HCT116 (cell line): ENCODE results near the gene PTPRF. TPM values are rescaled to one million over a fixed set of nuclear protein-coding genes. Genes with fewer than 3 reads are reported as not detected.

ENCODE experiments used
- ATAC-seq: fragments of 200-7000 bp; cut with Tn5 transposase; 2 replicates; pipeline ENCODE4 v1.9.1; 2020; ENCODE audit warnings: mild to moderate bottlenecking, moderate library complexity
- BruUV-seq: library from RNA; stranded (reverse); fragments of 400-500 nt; replicated peaks from 2 replicates; lab custom pipeline; 2021; lab: Mats Ljungman, UMichigan
- CTCF ChIA-PET: fragments of 300-600 bp; sonication (Branson Sonifier 250); formaldehyde crosslinking; loops from one replicate; lab custom pipeline; 2021; ENCODE audit warnings: antibody characterized with exemption; lab: Charles Lee
- POLR2A ChIA-PET: fragments of 300-600, 350-600 bp; sonication (Branson Sonifier 250); formaldehyde crosslinking; loops from one replicate; lab custom pipeline; 2021; ENCODE audit warnings: antibody characterized with exemption; lab: Charles Lee
- RAD21 ChIA-PET, 2 experiments: fragments of 300-600 bp; sonication (Branson Sonifier 250); formaldehyde crosslinking; loops; one replicate each; lab custom pipeline; 2023; ENCODE audit warnings: low total read pairs in 2 of 2; ENCODE audit not compliant: uncharacterized antibody in 2 of 2, unreplicated experiment in 2 of 2, low non-redundant PET in 1 of 2; lab: Charles Lee
- DNase-seq: peaks from one replicate; pipeline ENCODE4 v3.0.0-alpha.2; 2010; ENCODE audit warnings: low read depth, low spot score
- H2AFZ ChIP-seq: fragments of 200-600 bp; shearing (Covaris generic), sonication (generic); 2 replicates; pipeline ENCODE4 v1.6.1; 2017; ENCODE audit warnings: low read depth, mixed run types, mixed read lengths, antibody characterized with exemption, low read length; ENCODE audit not compliant: poor library complexity, severe bottlenecking
- H3K27ac ChIP-seq: 2 replicates; pipeline ENCODE4 v1.5.1; 2012; ENCODE audit warnings: low read depth, low read length
- H3K27me3 ChIP-seq: fragments of 200-600 bp; sonication (generic); 2 replicates; pipeline ENCODE4 v1.6.1; 2016; ENCODE audit warnings: mixed run types, low read length, mixed read lengths; ENCODE audit not compliant: insufficient read depth
- H3K36me3 ChIP-seq, 2 experiments: fragments of 200-500 bp in 1 of 2; fragments of 200-600 bp in 1 of 2; sonication (Bioruptor generic) in 1 of 2; sonication (generic) in 1 of 2; 2 replicates each; pipeline versions ENCODE4 v1.5.1 to v1.6.1; 2014 to 2016; ENCODE audit warnings: low read length in 2 of 2, inconsistent platforms in 1 of 2, mixed read lengths in 1 of 2, mixed run types in 1 of 2; ENCODE audit not compliant: insufficient read depth in 2 of 2, control insufficient read depth in 1 of 2
- H3K4me1 ChIP-seq, 2 experiments: fragments of 200-600 bp in 1 of 2; sonication (generic) in 1 of 2; 2 replicates each; pipeline versions ENCODE4 v1.5.1 to v1.6.1; 2012 to 2017; ENCODE audit warnings: low read length in 2 of 2, inconsistent platforms in 1 of 2, mild to moderate bottlenecking in 1 of 2, mixed read lengths in 1 of 2, mixed run types in 1 of 2, moderate library complexity in 1 of 2; ENCODE audit not compliant: insufficient read depth in 2 of 2, control insufficient read depth in 1 of 2
- H3K4me2 ChIP-seq: fragments of 200-600 bp; sonication (generic); 2 replicates; pipeline ENCODE4 v1.6.1; 2017; ENCODE audit warnings: mixed run types, low read length, mixed read lengths
- H3K4me3 ChIP-seq, 2 experiments: fragments of 200-600 bp in 1 of 2; sonication (generic) in 1 of 2; replicated peaks in 1 of 2; 2 replicates each; pipeline ENCODE4 v1.5.1; 2011 to 2016; ENCODE audit warnings: low read length in 2 of 2, control low read depth in 1 of 2, low read depth in 1 of 2, mild to moderate bottlenecking in 1 of 2, mixed read lengths in 1 of 2, mixed run types in 1 of 2
- H3K79me2 ChIP-seq: fragments of 200-600 bp; sonication (generic); 2 replicates; pipeline ENCODE4 v1.6.1; 2017; ENCODE audit warnings: mild to moderate bottlenecking, mixed run types, low read length, moderate library complexity, mixed read lengths; ENCODE audit not compliant: insufficient read depth
- H3K9ac ChIP-seq: fragments of 200-600 bp; sonication (generic); 2 replicates; pipeline ENCODE4 v1.6.1; 2016; ENCODE audit warnings: low read length, mixed read lengths
- H3K9me2 ChIP-seq: fragments of 200-600 bp; sonication (generic), shearing (Covaris generic); 2 replicates; pipeline ENCODE4 v1.6.1; 2017; ENCODE audit warnings: mixed run types, mild to moderate bottlenecking, moderate library complexity; ENCODE audit not compliant: insufficient read depth
- H3K9me3 ChIP-seq, 2 experiments: fragments of 200-500 bp in 1 of 2; fragments of 200-600 bp in 1 of 2; sonication (Bioruptor generic) in 1 of 2; sonication (generic) in 1 of 2; 2 replicates each; pipeline ENCODE4 v1.6.1; 2014 to 2017; ENCODE audit warnings: low read length in 2 of 2, mixed read lengths in 2 of 2, inconsistent platforms in 1 of 2, low read depth in 1 of 2, mild to moderate bottlenecking in 1 of 2, mixed run types in 1 of 2, moderate library complexity in 1 of 2; ENCODE audit not compliant: control insufficient read depth in 1 of 2, insufficient read depth in 1 of 2
- H4K20me1 ChIP-seq: fragments of 200-600 bp; sonication (generic), shearing (Covaris generic); 2 replicates; pipeline ENCODE4 v1.6.1; 2017; ENCODE audit warnings: mixed run types, mild to moderate bottlenecking, moderate library complexity; ENCODE audit not compliant: insufficient read depth
- CEBPB ChIP-seq: IDR thresholded peaks from 2 replicates; pipeline ENCODE4 v1.6.1; 2012; ENCODE audit warnings: low read depth
- EGR1 ChIP-seq: IDR thresholded peaks from 2 replicates; pipeline ENCODE4 v1.6.1; 2012; ENCODE audit warnings: low read depth
- ELF1 ChIP-seq: IDR thresholded peaks from 2 replicates; pipeline ENCODE4 v1.6.1; 2012; ENCODE audit warnings: low read depth, borderline replicate concordance
- EZH2phosphoT487 ChIP-seq: fragments of 200-600 bp; IDR thresholded peaks from 2 replicates; pipeline ENCODE4 v1.6.1; 2018; ENCODE audit warnings: antibody characterized with exemption, borderline replicate concordance
- FOSL1 ChIP-seq: IDR thresholded peaks from 2 replicates; pipeline ENCODE4 v1.6.1; 2012; ENCODE audit warnings: low read depth
- JUND ChIP-seq: IDR thresholded peaks from 2 replicates; pipeline ENCODE4 v1.6.1; 2012
- POLR2A ChIP-seq: IDR thresholded peaks from 2 replicates; pipeline ENCODE4 v1.7.0; 2011; ENCODE audit warnings: borderline replicate concordance; ENCODE audit not compliant: insufficient read depth, insufficient read length; ENCODE audit errors: extremely low read depth
- POLR2AphosphoS5 ChIP-seq: IDR thresholded peaks from 2 replicates; pipeline ENCODE4 v1.6.1; 2011; ENCODE audit warnings: mild to moderate bottlenecking, low read depth, low read length, moderate library complexity
- TCF7L2 ChIP-seq: IDR thresholded peaks from 2 replicates; pipeline ENCODE4 v1.7.0; 2011; ENCODE audit warnings: borderline replicate concordance, inconsistent platforms; ENCODE audit not compliant: insufficient read depth, insufficient read length; ENCODE audit errors: extremely low read depth
- YY1 ChIP-seq: IDR thresholded peaks from 2 replicates; pipeline ENCODE4 v1.6.1; 2011; ENCODE audit warnings: low read length, low read depth, moderate library complexity, mild to moderate bottlenecking; ENCODE audit not compliant: insufficient replicate concordance; ENCODE audit errors: extremely low read depth
- ZFX ChIP-seq: fragments of 450-650 bp; IDR thresholded peaks from 2 replicates; pipeline ENCODE4 v1.6.1; 2017
- ZNF274 ChIP-seq: fragments of 200-500 bp; sonication (Bioruptor generic); IDR thresholded peaks from 2 replicates; pipeline ENCODE4 v1.6.1; 2014; ENCODE audit warnings: mild to moderate bottlenecking, low read depth, low read length, inconsistent platforms
- intact Hi-C: fragments of 100-400 bp; cut with micrococcal nuclease; formaldehyde crosslinking; loops from 2 replicates; pipeline ENCODE4 v1.10.0; 2022
- total RNA-seq: library from RNA; stranded (reverse); gene quantifications from one replicate; pipeline ENCODE4 v1.2.1, GENCODE V29; 2021; ENCODE audit not compliant: unreplicated experiment
- TF ChIP-seq, protein P1 (sequence below): IDR thresholded peaks from 2 replicates; pipeline ENCODE4 v1.6.1; 2012
- TF ChIP-seq, protein P2 (sequence below): IDR thresholded peaks from 2 replicates; pipeline ENCODE4 v1.6.1; 2012; ENCODE audit warnings: low read depth
- TF ChIP-seq, protein P3 (sequence below): IDR thresholded peaks from 2 replicates; pipeline ENCODE4 v1.6.1; 2012
- TF ChIP-seq, protein P4 (sequence below), 3 experiments: fragments of 200-600 bp in 1 of 3; sonication (generic) in 1 of 3; IDR thresholded peaks in 2 of 3; conservative IDR thresholded peaks in 1 of 3; 2 replicates each; pipeline ENCODE4 v1.5.1; 2012 to 2017; ENCODE audit warnings: low read depth in 2 of 3, low read length in 2 of 3, antibody characterized with exemption in 1 of 3, borderline replicate concordance in 1 of 3, control low read depth in 1 of 3, mild to moderate bottlenecking in 1 of 3, mixed read lengths in 1 of 3, mixed run types in 1 of 3, moderate library complexity in 1 of 3; ENCODE audit not compliant: insufficient read depth in 1 of 3

PTPRF gene
- total RNA-seq, 1 experiment from 2014 or later = 224 TPM

DNA sequence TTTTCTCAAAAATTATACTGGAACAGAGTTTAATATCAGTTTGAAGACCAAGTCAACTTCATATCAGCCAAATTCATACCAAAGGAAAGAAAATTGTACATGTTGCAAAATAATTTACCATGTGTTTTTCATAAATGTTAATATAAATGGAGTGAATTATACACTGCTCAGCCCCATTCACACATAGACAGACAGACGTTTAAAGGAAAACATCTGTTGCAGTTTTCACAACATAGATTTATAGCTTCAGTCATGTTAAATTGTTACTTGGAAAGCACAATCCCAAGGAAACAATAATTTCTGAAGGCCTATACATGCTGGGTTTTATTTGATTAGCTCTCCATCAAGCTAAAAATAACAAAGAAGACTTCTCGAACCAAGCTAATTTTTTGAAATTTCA is 49.2 kb upstream of the PTPRF start:
- no peak overlapping the region for H3K27ac ChIP-seq

More for the DNA sequence above, 49.2 kb upstream of the PTPRF start:
- Histone ChIP-seq H3K9me3 (no peaks in the 10 kb centered on the region), H3K9ac (no peak overlapping the region), H3K4me1 (peaks cover 1 to 19% of the 10 kb centered on the region in 2 experiments), H3K79me2 (no peaks in the 10 kb centered on the region), H2AFZ (no peak overlapping the region), H3K4me3 (no peak overlapping the region), H3K27me3 (no peaks in the 10 kb centered on the region), H4K20me1 (no peaks in the 10 kb centered on the region), H3K4me2 (no peak overlapping the region), H3K36me3 (no peaks in the 10 kb centered on the region)
- intact Hi-C loops = no loop called here
- ChIA-PET CTCF (interaction anchor here (0.9 kb wide), 1 partner anchor 566 kb away, joined by 3 read pairs; no protein-coding TSS in a partner anchor), POLR2A (interaction anchor here (0.7 kb wide), 1 partner anchor 8 kb away, joined by 3 read pairs; no protein-coding TSS in a partner anchor), RAD21 (interaction anchor here in 1 of 2 experiments (0.7 kb wide), 1 partner anchor 32 kb away, joined by 3 read pairs; no protein-coding TSS in a partner anchor)
- DNase-seq (no peak), ATAC-seq (no peak)
- no TSS peak for BruUV-seq
- TF ChIP-seq ELF1 (no peak), POLR2AphosphoS5 (no peak), POLR2A (no peak), EGR1 (no peak), CEBPB (no peak), TCF7L2 (no peak), ZFX (no peak), FOSL1 (no peak), YY1 (no peak), ZNF274 (no peak), EZH2phosphoT487 (no peak), JUND (no peak)
- TF ChIP-seq, protein P1, sequence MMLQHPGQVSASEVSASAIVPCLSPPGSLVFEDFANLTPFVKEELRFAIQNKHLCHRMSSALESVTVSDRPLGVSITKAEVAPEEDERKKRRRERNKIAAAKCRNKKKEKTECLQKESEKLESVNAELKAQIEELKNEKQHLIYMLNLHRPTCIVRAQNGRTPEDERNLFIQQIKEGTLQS = no peak
- TF ChIP-seq, protein P2, sequence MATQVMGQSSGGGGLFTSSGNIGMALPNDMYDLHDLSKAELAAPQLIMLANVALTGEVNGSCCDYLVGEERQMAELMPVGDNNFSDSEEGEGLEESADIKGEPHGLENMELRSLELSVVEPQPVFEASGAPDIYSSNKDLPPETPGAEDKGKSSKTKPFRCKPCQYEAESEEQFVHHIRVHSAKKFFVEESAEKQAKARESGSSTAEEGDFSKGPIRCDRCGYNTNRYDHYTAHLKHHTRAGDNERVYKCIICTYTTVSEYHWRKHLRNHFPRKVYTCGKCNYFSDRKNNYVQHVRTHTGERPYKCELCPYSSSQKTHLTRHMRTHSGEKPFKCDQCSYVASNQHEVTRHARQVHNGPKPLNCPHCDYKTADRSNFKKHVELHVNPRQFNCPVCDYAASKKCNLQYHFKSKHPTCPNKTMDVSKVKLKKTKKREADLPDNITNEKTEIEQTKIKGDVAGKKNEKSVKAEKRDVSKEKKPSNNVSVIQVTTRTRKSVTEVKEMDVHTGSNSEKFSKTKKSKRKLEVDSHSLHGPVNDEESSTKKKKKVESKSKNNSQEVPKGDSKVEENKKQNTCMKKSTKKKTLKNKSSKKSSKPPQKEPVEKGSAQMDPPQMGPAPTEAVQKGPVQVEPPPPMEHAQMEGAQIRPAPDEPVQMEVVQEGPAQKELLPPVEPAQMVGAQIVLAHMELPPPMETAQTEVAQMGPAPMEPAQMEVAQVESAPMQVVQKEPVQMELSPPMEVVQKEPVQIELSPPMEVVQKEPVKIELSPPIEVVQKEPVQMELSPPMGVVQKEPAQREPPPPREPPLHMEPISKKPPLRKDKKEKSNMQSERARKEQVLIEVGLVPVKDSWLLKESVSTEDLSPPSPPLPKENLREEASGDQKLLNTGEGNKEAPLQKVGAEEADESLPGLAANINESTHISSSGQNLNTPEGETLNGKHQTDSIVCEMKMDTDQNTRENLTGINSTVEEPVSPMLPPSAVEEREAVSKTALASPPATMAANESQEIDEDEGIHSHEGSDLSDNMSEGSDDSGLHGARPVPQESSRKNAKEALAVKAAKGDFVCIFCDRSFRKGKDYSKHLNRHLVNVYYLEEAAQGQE = no peak
- TF ChIP-seq, protein P3, sequence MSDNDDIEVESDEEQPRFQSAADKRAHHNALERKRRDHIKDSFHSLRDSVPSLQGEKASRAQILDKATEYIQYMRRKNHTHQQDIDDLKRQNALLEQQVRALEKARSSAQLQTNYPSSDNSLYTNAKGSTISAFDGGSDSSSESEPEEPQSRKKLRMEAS = no peak
- TF ChIP-seq, protein P4, sequence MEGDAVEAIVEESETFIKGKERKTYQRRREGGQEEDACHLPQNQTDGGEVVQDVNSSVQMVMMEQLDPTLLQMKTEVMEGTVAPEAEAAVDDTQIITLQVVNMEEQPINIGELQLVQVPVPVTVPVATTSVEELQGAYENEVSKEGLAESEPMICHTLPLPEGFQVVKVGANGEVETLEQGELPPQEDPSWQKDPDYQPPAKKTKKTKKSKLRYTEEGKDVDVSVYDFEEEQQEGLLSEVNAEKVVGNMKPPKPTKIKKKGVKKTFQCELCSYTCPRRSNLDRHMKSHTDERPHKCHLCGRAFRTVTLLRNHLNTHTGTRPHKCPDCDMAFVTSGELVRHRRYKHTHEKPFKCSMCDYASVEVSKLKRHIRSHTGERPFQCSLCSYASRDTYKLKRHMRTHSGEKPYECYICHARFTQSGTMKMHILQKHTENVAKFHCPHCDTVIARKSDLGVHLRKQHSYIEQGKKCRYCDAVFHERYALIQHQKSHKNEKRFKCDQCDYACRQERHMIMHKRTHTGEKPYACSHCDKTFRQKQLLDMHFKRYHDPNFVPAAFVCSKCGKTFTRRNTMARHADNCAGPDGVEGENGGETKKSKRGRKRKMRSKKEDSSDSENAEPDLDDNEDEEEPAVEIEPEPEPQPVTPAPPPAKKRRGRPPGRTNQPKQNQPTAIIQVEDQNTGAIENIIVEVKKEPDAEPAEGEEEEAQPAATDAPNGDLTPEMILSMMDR (IDR thresholded peaks at IDR 0.05 in 2 of 3, conservative IDR thresholded peaks at IDR 0.05 in 1 of 3; ENCODE audit: borderline replicate concordance in 1 of 3, insufficient read depth in 1 of 3, low read depth in 2 of 3, low read length in 2 of 3) = no peak
- TF ChIP-seq, all 23 proteins: peak for 0
- H3K9me2 ChIP-seq = no peaks in the 10 kb centered on the region
